MV-4-11 (cell line): ENCODE results near the gene SUPV3L1.
A peak's percentile ranks its signal among the peaks of the same experiment; 100 is the strongest.

Source experiments
- DNase-seq: peaks from one replicate; lab custom pipeline; 2025; lab: John Stamatoyannopoulos, UW

The SUPV3L1 gene

GRCh38 chr10:69202332-69202731 lies 22.3 kb downstream of the SUPV3L1 start:
- no peak for DNase-seq

GRCh38 chr10:69208761-69209160 lies 28.7 kb downstream of the SUPV3L1 start:
- peak; percentile 58 for DNase-seq

GRCh38 chr10:69209787-69210484 lies 29.9 kb downstream of the SUPV3L1 start:
- DNase-seq: no peak

- no peak for DNase-seq
Measured at GRCh38 chr10:69211104-69211503, 31.1 kb downstream of the SUPV3L1 start.

GRCh38 chr10:69211524-69211923 lies 31.5 kb downstream of the SUPV3L1 start:
- DNase-seq: no peak

GRCh38 chr10:69213591-69214311 lies 33.7 kb downstream of the SUPV3L1 start:
- DNase-seq: no peak

GRCh38 chr10:69214666-69215131 lies 34.7 kb downstream of the SUPV3L1 start:
- DNase-seq: no peak

GRCh38 chr10:69215405-69216171 lies 35.6 kb downstream of the SUPV3L1 start:
- no peak for DNase-seq

GRCh38 chr10:69216577-69217118 lies 36.6 kb downstream of the SUPV3L1 start:
- no peak for DNase-seq

- DNase-seq: no peak
Measured at GRCh38 chr10:69217119-69217754, 37.2 kb downstream of the SUPV3L1 start.

GRCh38 chr10:69218831-69219230 lies 38.8 kb downstream of the SUPV3L1 start:
- DNase-seq: no peak

- no peak for DNase-seq
Measured at GRCh38 chr10:69220041-69220451, 40.0 kb downstream of the SUPV3L1 start, which contains the start of gene HKDC1. TSS of gene HKDC1 (plus strand) at chr10:69220332. CDS start at chr10:69220436, 104 bp downstream.

GRCh38 chr10:69220507-69220906 lies 40.5 kb downstream of the SUPV3L1 start:
- no peak for DNase-seq

- DNase-seq: peak; percentile 62
Measured at GRCh38 chr10:69222157-69223027, 42.4 kb downstream of the SUPV3L1 start.

- no peak for DNase-seq
Measured at GRCh38 chr10:69223028-69223342, 43.0 kb downstream of the SUPV3L1 start.

GRCh38 chr10:69224862-69225657 lies 45.0 kb downstream of the SUPV3L1 start:
- no peak for DNase-seq

- DNase-seq: no peak
Measured at GRCh38 chr10:69225681-69226080, 45.6 kb downstream of the SUPV3L1 start.

GRCh38 chr10:69226919-69227450 lies 47.0 kb downstream of the SUPV3L1 start:
- DNase-seq: no peak

- DNase-seq: no peak
Measured at GRCh38 chr10:69228151-69228550, 48.1 kb downstream of the SUPV3L1 start.

- no peak for DNase-seq
Measured at GRCh38 chr10:69229616-69229916, 49.5 kb downstream of the SUPV3L1 start.
